ENCODE measurements around the gene GRM4. TPM values are rescaled to one million over a fixed set of nuclear protein-coding genes. Genes with fewer than 3 reads are reported as not detected.

The GRM4 gene
- total and polyA plus RNA-seq, 2 donors from 2014 or later: not detected

DNA sequence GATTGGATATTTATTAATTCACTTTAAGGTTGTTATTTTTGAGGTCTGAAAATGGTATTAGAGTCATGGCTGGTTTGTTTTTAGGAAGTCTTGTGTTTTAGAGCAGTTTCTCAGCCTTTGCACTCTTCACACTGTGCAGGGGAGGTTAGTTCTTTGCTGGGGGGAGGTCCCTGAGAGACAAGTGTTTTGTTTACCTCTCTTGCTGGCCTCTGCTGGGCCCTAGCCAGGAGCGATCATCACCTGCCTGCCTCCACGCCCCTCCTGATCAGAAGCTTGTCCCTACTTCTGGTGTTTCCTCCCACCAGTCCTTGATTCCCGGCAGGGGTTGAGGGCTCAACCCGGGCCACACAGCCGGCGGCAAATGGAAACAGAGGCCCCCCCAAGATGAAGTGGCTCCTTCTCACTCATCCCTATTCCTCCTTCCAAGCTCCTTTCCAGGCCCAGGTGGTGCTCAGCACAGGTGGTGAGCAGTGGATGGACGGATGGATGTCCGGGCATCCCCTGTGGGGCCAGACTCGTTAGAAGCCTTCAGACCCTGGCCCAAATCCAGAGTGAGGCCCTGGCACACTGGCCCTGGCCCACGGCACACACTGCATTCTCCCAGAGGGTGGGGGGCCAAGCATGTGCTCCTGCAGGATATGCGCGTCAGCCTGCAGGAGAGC lies 51.3 kb downstream of the GRM4 start:
- Histone ChIP-seq H3K4me1 (ENCODE audit: control insufficient read depth in 2 of 3, insufficient read depth in 2 of 3, low read depth in 1 of 3, low read length in 3 of 3) (no peaks in the 10 kb centered on the region), H3K9ac (ENCODE audit: low read length in 3 of 3) (no peak overlapping the region), H3K9me3 (ENCODE audit: control insufficient read depth in 2 of 3, insufficient read depth in 1 of 3, low read length in 3 of 3) (no peaks in the 10 kb centered on the region), H3K27me3 (ENCODE audit: control insufficient read depth, insufficient read depth, low read length) (no peaks in the 10 kb centered on the region), H3K4me3 (ENCODE audit: low read length in 3 of 3) (no peak overlapping the region), H3K27ac (ENCODE audit: low read depth in 2 of 2, low read length in 2 of 2) (no peak overlapping the region), H3K36me3 (ENCODE audit: control insufficient read depth in 2 of 3, insufficient read depth in 3 of 3, low read length in 3 of 3) (no peaks in the 10 kb centered on the region)
- no peak for FAIRE-seq
- no peak for DNase-seq
- TF ChIP-seq, protein P1, sequence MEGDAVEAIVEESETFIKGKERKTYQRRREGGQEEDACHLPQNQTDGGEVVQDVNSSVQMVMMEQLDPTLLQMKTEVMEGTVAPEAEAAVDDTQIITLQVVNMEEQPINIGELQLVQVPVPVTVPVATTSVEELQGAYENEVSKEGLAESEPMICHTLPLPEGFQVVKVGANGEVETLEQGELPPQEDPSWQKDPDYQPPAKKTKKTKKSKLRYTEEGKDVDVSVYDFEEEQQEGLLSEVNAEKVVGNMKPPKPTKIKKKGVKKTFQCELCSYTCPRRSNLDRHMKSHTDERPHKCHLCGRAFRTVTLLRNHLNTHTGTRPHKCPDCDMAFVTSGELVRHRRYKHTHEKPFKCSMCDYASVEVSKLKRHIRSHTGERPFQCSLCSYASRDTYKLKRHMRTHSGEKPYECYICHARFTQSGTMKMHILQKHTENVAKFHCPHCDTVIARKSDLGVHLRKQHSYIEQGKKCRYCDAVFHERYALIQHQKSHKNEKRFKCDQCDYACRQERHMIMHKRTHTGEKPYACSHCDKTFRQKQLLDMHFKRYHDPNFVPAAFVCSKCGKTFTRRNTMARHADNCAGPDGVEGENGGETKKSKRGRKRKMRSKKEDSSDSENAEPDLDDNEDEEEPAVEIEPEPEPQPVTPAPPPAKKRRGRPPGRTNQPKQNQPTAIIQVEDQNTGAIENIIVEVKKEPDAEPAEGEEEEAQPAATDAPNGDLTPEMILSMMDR (IDR thresholded peaks at IDR 0.05; ENCODE audit: borderline replicate concordance, extremely low read depth, insufficient read depth): no peak
- intact Hi-C loops (cut with DNase I): no loop called here

DNA sequence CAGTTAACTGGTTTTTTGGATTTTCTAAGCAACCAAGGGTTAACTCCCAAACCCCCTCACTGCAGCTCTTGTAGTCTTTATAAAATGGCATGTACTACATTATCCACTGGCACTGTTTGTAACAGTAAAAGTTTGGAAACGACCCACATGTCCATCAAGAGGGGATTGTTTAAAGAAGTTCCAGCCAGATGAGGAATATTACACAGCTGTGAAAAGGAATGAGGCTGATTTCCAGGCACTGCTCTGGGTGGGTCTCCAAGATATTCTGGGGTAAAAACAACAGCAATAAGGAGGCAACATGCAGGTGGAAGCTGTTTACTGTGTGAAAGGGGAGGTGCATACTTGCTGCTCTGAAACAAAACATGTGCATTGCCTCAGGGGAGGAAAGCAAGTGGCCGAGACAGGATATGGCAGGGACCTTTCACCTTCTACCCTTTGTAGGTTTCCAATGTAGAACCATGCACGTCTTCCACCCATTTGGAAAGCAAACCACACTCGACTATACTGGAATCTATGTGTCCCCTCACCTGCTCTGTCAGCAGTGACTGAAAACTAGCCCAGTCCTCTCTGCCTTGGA lies 51.9 kb downstream of the GRM4 start:
- no peaks in the 10 kb centered on the region for H3K9me3 ChIP-seq (ENCODE audit: control insufficient read depth in 2 of 3, insufficient read depth in 1 of 3, low read length in 3 of 3)
- no peak overlapping the region for H3K27ac ChIP-seq (ENCODE audit: low read depth in 2 of 2, low read length in 2 of 2)
- no peak overlapping the region for H3K4me3 ChIP-seq (ENCODE audit: low read length in 3 of 3)
- intact Hi-C loops (cut with DNase I): no loop called here
- no peak overlapping the region for H3K9ac ChIP-seq (ENCODE audit: low read length in 3 of 3)
- no peaks in the 10 kb centered on the region for H3K27me3 ChIP-seq (ENCODE audit: control insufficient read depth, insufficient read depth, low read length)
- H3K36me3 ChIP-seq (ENCODE audit: control insufficient read depth in 2 of 3, insufficient read depth in 3 of 3, low read length in 3 of 3): no peaks in the 10 kb centered on the region
- DNase-seq (no peak), FAIRE-seq (no peak)
- TF ChIP-seq, protein P1 (IDR thresholded peaks at IDR 0.05; ENCODE audit: borderline replicate concordance, extremely low read depth, insufficient read depth): no peak
- H3K4me1 ChIP-seq (ENCODE audit: control insufficient read depth in 2 of 3, insufficient read depth in 2 of 3, low read depth in 1 of 3, low read length in 3 of 3): no peaks in the 10 kb centered on the region

DNA sequence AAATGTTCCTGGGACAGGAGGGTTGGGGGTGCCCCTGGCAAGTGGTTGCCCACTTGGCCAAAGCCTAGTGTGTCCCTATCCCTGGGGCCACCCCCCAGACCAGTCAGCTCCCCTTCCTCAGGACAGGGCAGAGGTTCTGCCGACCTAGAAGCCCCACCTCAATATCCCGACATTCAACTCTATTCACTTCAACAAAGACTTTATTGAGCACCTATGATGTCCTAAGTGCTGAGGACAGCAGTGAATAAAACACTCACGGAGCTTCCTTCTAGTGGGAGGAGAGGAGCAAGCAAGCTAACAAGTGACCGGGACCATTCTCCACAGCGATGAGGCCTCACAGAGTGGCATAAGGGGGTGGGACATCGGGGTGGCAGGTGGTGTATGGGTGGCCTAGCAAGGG lies 52.7 kb downstream of the GRM4 start:
- no peaks in the 10 kb centered on the region for H3K9me3 ChIP-seq (ENCODE audit: control insufficient read depth in 2 of 3, insufficient read depth in 1 of 3, low read length in 3 of 3)
- intact Hi-C loops (cut with DNase I): no loop called here
- H3K9ac ChIP-seq (ENCODE audit: low read length in 3 of 3): no peak overlapping the region
- H3K27ac ChIP-seq (ENCODE audit: low read depth in 2 of 2, low read length in 2 of 2): no peak overlapping the region
- H3K27me3 ChIP-seq (ENCODE audit: control insufficient read depth, insufficient read depth, low read length): no peaks in the 10 kb centered on the region
- H3K4me3 ChIP-seq (ENCODE audit: low read length in 3 of 3): no peak overlapping the region
- H3K36me3 ChIP-seq (ENCODE audit: control insufficient read depth in 2 of 3, insufficient read depth in 3 of 3, low read length in 3 of 3): no peaks in the 10 kb centered on the region
- DNase-seq (no peak), FAIRE-seq (no peak)
- H3K4me1 ChIP-seq (ENCODE audit: control insufficient read depth in 2 of 3, insufficient read depth in 2 of 3, low read depth in 1 of 3, low read length in 3 of 3): no peaks in the 10 kb centered on the region
- TF ChIP-seq, protein P1 (IDR thresholded peaks at IDR 0.05; ENCODE audit: borderline replicate concordance, extremely low read depth, insufficient read depth): no peak
